PC-9 (cell line): ENCODE measurements around the gene ABCA5.

ENCODE experiments used
- EZH2 ChIP-seq: fragments of 200-600 bp; sonication (generic); IDR thresholded peaks from 2 replicates; pipeline ENCODE4 v1.8.0; 2017; ENCODE audit warnings: antibody characterized with exemption, low read depth
- TF ChIP-seq, protein P1 (sequence below): fragments of 200-600 bp; sonication (generic); conservative IDR thresholded peaks from 2 replicates; pipeline ENCODE4 v1.6.1; 2017; ENCODE audit warnings: mixed run types, antibody characterized with exemption, mild to moderate bottlenecking, moderate library complexity

DNA sequence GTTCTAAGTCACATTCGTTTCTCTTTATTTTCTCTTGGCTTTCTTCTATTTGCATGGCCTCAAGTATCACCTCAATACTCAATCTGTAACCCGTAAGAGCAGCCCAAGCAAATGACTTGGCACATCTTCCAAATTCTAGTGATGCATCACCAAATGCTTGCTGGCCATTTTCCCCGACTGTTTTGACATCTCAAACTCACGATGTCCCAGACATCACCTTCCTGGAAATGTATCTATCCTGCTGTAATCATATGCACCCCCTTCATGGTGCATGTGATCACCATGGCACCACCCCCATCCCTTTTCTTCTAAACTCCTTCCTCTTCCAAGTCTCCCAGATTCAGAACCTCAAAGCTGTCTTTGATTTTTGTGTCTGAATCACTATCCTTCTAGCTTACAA is 24.0 kb upstream of the ABCA5 start:
- TF ChIP-seq, protein P1, sequence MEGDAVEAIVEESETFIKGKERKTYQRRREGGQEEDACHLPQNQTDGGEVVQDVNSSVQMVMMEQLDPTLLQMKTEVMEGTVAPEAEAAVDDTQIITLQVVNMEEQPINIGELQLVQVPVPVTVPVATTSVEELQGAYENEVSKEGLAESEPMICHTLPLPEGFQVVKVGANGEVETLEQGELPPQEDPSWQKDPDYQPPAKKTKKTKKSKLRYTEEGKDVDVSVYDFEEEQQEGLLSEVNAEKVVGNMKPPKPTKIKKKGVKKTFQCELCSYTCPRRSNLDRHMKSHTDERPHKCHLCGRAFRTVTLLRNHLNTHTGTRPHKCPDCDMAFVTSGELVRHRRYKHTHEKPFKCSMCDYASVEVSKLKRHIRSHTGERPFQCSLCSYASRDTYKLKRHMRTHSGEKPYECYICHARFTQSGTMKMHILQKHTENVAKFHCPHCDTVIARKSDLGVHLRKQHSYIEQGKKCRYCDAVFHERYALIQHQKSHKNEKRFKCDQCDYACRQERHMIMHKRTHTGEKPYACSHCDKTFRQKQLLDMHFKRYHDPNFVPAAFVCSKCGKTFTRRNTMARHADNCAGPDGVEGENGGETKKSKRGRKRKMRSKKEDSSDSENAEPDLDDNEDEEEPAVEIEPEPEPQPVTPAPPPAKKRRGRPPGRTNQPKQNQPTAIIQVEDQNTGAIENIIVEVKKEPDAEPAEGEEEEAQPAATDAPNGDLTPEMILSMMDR: no peak
- TF ChIP-seq EZH2: no peak
